Hepatic stellate cell (primary cell): Measurements from ENCODE around the gene OR2A2.

Experiments
- DNase-seq: peaks from one replicate; pipeline ENCODE4 v3.0.0; 2011; ENCODE audit warnings: low spot score

Gene OR2A2

DNA sequence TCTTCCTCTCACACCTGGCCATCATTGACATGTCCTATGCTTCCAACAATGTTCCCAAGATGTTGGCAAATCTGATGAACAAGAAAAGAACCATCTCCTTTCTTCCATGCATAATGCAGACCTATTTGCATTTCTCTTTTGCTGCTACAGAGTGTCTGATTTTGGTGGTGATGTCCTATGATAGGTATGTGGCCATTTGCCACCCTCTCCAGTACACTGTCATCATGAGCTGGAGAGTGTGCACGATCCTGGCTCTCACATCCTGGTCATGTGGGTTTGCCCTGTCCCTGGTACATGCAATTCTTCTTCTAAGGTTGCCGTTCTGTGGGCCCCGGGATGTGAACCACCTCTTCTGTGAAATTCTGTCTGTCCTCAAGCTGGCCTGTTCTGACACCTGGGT lies 32.8 kb downstream of the OR2A2 start:
- no peak for DNase-seq

DNA sequence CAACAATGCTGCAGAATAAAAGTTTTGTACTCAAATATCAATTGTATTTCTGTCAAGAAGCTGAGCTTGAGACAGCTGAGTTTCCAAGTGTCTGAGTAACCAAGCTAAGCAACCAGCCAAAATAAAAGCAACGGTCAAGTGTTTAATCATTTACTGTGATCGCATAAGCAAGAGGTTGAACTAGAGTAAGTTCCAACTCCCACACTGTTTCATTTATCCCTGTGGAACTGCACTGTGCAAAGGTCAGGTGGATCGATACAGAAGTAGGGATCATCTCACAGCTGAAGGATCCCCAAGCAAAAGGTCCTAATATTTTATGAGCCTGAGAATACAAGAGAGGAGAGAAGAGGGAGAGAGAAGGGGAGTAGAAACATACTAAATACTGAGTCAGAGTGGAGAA lies 35.0 kb downstream of the OR2A2 start:
- no peak for DNase-seq

DNA sequence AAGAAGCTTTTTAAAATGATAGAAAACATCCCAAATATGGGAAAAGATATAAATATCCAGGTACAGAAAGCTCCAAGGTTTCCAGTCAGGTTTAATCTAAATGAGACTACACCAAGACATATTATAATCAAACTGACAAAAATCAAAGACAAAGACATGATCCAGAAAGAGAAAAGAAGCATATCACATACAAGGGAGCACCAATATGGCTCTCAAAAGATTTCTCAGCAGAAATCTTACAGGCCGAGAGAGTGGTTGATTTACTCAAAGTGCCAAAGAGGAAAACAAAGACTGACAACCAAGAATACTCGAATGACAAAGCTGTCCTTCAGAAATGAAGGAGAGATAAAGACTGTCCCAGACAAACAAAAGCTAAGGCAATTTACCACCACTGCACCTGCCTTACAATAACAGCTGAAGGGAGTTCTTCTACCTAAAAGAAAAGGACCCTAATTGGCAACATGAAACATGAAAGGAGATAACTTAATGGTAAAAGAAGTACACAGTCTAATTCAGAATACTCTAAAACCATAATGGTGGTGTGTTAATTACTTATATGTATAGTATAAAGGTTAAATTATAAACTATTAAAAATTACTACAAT lies 38.9 kb downstream of the OR2A2 start:
- no peak for DNase-seq

DNA sequence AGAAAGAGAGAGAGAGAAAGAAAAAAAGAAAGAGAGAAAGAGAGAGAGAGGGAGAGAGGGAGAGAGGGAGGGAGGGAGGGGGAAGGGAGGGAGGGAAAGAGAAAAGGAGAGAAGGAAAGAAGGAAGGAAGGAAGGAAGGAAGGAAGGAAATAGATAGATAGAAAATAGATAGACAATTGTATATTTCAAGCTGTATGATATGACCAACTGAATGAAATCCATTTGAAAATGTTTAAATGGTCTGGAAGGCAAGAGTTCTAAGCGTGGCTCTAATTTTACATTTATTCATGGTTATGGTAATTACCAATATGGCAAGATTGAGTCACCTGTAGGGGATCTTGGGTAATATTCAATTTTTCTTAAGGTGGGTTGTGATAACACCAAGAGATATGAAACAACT lies 49.5 kb downstream of the OR2A2 start:
- DNase-seq, result no peak
